ELF-1 (cell line): ENCODE data around the gene SMDT1.

Experiments used
- DNase-seq: peaks from one replicate; pipeline ENCODE4 v3.0.0-alpha.2; 2016; ENCODE audit warnings: low read depth, low spot score

The SMDT1 gene

DNA sequence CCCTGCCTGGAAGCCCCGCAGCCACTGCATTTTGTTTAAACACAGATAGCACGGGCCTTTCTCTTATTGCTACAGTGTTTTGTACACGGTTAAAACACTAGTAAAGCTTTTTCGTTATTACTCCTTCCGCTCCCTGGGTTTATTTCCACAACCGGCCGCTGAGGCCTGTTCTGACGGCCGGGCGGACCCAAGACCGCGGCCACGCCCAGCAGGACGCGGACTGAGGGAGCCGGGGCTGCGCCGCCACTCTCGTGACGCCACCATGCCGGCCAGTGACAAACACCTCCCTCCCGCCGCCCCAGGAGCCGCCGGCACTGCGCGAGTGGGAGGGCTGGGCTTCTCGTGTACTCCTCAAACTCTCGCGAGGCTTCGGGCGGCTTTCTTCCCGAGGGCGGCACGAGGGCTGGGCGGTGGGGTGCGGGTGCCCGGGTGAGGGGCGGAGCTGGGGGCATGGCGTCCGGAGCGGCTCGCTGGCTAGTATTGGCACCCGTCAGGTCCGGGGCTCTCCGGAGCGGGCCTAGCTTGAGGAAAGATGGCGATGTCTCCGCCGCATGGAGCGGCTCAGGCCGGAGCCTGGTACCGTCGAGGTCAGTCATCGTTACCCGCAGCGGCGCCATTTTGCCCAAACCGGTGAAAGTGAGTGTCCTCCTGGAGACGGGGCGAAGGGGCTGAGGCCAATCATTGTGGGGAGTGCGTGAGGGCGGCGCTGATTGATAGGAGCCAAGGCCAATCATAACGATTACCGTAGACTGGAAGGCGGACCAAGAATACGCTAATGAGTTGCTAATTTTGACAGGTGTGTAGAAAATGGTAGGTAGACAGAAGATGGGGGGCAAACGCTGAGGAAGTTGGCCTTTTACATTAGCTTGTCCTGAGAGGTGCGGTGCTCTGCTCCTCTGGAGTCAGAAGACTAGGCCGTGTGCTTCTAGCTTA is at the start of gene SMDT1:
SMDT1 (plus strand) TSS at position 382 of the 933 bp plus-strand sequence; CDS start at position 451, 69 bp downstream.
- DNase-seq = peak; percentile 98

- no peak for DNase-seq
Measured at GRCh38 chr22:42033263-42034181, 46.0 kb upstream of the SMDT1 start.

- DNase-seq = no peak
Measured at GRCh38 chr22:42035256-42035655, 44.2 kb upstream of the SMDT1 start.

- no peak for DNase-seq
Measured at GRCh38 chr22:42039271-42039670, 40.2 kb upstream of the SMDT1 start.

GRCh38 chr22:42041784-42042183 is 37.7 kb upstream of the SMDT1 start:
- DNase-seq = no peak

- DNase-seq = no peak
Measured at GRCh38 chr22:42050641-42051180, 28.8 kb upstream of the SMDT1 start.

GRCh38 chr22:42052765-42053164 is 26.7 kb upstream of the SMDT1 start:
- DNase-seq = no peak

DNA sequence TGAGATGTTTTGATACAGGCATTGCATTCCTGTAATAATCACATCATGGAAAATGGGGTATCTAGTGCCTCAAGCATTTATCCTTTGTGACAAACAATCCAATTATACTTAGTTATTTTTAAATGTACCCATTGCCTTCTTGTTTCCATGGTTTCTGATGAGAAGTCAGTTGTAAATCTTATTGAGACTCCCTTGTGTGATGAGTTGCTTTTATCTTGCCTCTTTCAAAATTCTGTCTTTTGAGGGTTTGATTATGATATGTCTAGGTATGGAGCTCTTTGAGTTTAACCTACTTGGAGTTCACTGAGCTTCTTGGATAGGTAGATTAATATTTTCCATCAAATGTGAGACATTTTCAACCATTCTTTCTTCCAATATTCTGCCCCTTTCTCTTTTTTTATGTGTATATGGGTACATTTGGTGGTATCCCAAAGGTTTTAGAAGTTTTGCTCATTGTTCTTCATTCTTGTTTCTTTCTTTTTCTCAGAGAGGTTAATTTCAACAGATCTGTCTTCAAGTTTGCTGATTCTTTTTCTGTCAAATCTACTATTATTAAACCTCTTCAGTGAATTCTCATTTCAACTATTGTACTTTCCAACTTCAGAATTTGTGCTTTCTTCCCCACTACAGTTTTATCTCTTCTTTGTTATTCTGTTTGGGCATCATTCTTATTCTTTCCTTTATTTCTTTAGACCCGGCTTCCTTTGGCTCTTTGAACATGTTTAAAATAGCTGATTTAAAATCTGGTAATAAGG is 22.6 kb upstream of the SMDT1 start:
- DNase-seq = no peak

DNA sequence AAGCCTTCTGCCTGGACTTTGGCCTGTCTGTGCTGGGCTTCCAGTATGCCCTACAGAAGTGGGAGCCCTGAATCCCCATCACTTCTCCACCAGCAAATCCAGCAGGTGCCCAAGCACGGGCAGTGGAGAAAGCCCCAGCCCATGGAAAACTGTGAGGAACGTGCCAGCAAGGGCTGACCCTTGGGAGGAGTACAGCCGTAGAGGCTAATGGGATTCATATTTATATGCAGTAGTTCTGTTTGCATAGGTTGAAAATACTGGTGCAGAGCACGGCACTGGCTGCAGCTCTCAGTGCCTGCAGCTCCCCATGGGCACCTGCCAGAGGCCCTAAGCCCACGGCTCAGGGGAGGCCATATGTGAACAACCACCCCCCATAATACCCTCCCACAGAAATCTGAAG is 19.0 kb upstream of the SMDT1 start:
- DNase-seq = no peak

DNA sequence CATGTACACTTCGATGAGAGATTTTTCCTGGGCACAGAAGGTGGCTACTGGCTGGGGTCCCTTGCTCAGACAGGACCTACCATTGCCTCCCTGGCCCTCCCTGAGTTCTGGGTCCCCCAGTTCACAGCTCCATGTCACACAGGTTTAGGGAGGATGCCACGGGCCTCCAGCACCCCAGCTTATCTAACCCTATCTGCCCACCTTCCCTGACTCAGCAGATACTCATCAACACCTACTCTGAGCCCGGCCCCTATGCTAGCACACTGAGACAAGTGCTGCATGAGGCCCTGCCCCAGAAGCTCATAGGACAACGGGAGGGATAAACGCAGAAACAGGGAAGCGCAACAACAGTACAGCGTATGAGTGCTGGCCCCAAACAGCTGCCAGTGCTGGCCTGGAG is 18.5 kb upstream of the SMDT1 start:
- DNase-seq = no peak

DNA sequence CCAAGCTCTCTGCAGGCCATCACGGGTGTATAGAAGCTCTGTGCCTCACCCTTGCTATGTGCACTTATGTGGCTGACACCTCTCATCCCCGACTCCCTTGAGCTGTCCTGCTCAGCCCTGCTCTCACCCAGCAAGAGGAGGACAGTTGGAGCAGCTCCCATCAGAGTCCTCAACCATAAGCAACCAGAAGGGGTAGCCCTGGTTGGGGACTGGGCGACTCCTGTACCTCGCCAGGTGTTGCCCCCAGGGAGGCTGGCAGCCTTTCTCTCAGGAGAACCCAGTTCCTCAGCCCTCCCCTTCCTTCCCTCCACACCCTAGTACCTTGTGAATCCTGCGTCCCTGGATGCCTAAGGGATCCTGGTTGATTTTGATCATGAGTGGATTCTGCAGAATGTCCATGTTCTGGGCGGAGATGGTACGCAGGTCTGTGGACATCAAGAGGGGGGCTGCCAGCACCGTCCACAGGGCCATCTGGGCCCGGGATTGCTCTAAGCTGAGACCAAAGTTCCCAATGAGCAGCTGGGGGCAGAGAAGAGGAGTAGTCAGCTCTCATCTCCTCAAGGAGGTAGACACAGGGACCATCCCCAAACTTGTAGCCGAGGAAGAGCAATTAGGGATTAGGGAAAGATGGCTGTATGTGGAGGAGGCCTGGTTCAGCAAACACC is 16.9 kb upstream of the SMDT1 start:
- no peak for DNase-seq

GRCh38 chr22:42064629-42065028 is 14.9 kb upstream of the SMDT1 start:
- DNase-seq = no peak

GRCh38 chr22:42065438-42066125 is 13.9 kb upstream of the SMDT1 start:
- DNase-seq = peak; percentile 69

GRCh38 chr22:42066126-42066761 is 13.3 kb upstream of the SMDT1 start:
- DNase-seq = no peak

GRCh38 chr22:42066937-42067336 is 12.6 kb upstream of the SMDT1 start:
- DNase-seq = no peak

- no peak for DNase-seq
Measured at GRCh38 chr22:42067671-42068251, 11.7 kb upstream of the SMDT1 start.

- no peak for DNase-seq
Measured at GRCh38 chr22:42068291-42068690, 11.2 kb upstream of the SMDT1 start.

DNA sequence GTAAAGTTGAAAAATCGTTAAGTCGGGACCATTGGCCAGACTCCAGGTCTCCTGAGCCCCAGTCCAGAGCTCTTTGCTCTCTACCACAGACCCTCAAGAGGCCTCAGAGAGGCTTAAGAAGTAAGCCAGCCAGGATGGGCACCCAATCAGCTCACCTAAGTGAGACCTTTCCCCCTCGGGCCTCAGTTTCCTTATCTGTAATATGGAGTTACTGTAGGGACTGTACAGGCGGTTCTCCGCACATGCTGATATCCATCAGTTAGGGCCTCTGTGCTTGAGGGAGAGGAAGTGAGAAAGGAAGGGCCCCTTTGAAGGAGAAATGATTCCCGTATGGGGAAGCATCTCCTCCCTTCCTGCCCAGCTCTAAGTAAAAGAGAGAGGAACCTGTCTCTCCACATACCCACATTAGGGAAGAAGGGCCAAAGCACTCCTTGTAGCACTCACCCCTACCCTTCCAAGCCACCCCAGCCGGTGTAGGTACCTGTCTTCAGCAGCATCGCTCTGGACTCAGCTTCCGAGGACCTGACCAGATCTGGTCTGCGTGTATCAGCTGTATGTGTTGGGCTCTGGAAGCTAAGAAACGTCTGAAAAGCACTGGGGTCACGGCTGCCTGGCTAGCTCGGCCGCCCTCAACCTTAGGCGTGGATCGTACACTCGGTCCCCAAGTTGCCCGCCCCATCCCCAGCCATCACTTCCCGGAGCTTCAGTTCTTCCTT is 9.5 kb upstream of the SMDT1 start:
- DNase-seq = no peak
